ENCODE results near the gene MCM8.

Gene MCM8

GRCh38 chr20:5974531-5974930, 24.1 kb downstream of the MCM8 start:
- TF ChIP-seq, protein P1, sequence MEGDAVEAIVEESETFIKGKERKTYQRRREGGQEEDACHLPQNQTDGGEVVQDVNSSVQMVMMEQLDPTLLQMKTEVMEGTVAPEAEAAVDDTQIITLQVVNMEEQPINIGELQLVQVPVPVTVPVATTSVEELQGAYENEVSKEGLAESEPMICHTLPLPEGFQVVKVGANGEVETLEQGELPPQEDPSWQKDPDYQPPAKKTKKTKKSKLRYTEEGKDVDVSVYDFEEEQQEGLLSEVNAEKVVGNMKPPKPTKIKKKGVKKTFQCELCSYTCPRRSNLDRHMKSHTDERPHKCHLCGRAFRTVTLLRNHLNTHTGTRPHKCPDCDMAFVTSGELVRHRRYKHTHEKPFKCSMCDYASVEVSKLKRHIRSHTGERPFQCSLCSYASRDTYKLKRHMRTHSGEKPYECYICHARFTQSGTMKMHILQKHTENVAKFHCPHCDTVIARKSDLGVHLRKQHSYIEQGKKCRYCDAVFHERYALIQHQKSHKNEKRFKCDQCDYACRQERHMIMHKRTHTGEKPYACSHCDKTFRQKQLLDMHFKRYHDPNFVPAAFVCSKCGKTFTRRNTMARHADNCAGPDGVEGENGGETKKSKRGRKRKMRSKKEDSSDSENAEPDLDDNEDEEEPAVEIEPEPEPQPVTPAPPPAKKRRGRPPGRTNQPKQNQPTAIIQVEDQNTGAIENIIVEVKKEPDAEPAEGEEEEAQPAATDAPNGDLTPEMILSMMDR (IDR thresholded peaks at IDR 0.05; ENCODE audit: borderline replicate concordance, control extremely low read depth, extremely low read depth, insufficient read depth, missing control alignments), result no peak
- in situ Hi-C loops (cut with MboI; ENCODE audit: low sequenced_read_pairs, unreplicated experiment), result no loop called here
- DNase-seq (ENCODE audit: low spot score), result no peak

DNA sequence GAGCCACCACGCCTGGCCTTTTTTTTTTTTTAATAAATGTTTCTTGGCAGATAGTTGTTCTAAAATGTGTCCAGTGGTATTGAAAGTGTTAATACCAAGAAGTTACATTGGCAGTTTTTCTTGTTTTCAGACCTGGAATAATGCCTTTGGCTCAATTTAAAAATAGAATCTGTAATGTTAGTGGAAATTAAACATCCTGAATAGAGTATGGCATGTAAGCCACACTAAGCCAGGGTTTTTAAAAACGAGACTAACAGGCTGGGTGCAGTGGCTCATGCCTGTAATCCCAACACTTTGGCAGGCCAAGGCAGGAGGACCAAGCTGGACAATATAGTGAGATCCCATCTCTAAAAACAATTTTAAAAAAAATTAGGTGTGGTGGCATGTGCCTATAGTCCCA, 25.3 kb downstream of the MCM8 start:
- TF ChIP-seq, protein P1 (IDR thresholded peaks at IDR 0.05; ENCODE audit: borderline replicate concordance, control extremely low read depth, extremely low read depth, insufficient read depth, missing control alignments), result no peak
- in situ Hi-C loops (cut with MboI; ENCODE audit: low sequenced_read_pairs, unreplicated experiment), result no loop called here
- no peak for DNase-seq (ENCODE audit: low spot score)

- in situ Hi-C loops (cut with MboI; ENCODE audit: low sequenced_read_pairs, unreplicated experiment), result no loop called here
- DNase-seq (ENCODE audit: low spot score), result no peak
- TF ChIP-seq, protein P1 (IDR thresholded peaks at IDR 0.05; ENCODE audit: borderline replicate concordance, control extremely low read depth, extremely low read depth, insufficient read depth, missing control alignments), result no peak
These were observed 26.8 kb downstream of the MCM8 start for GRCh38 chr20:5977223-5977622.

- in situ Hi-C loops (cut with MboI; ENCODE audit: low sequenced_read_pairs, unreplicated experiment), result no loop called here
These were observed 27.5 kb downstream of the MCM8 start for GRCh38 chr20:5977975-5978374.

DNA sequence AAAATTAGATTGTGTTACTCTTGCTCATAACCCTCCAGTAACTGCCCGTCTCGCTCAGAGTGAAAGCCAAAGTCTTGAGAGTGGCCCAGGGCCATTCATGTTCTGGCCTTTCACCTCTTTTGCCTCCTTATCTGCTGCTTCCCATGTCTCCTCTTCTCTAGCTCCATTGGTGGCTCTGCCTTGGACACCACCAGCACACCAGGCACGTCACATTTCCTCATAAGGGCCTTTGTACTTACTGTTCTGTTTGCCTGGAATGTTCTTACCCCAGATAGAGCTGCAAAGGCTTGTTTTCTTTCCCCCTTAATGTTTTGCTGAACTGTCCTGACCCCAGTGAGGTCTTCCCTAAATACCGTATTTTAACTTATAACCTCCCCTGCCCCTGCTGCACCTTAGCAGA, 29.3 kb downstream of the MCM8 start:
- in situ Hi-C loops (cut with MboI; ENCODE audit: low sequenced_read_pairs, unreplicated experiment), result no loop called here
- TF ChIP-seq, protein P1 (IDR thresholded peaks at IDR 0.05; ENCODE audit: borderline replicate concordance, control extremely low read depth, extremely low read depth, insufficient read depth, missing control alignments), result no peak
- DNase-seq (ENCODE audit: low spot score), result no peak

More at GRCh38 chr20:5977975-5978374, 27.5 kb downstream of the MCM8 start:
- TF ChIP-seq, protein P1 (IDR thresholded peaks at IDR 0.05; ENCODE audit: borderline replicate concordance, control extremely low read depth, extremely low read depth, insufficient read depth, missing control alignments), result no peak
- DNase-seq (ENCODE audit: low spot score), result no peak

DNA sequence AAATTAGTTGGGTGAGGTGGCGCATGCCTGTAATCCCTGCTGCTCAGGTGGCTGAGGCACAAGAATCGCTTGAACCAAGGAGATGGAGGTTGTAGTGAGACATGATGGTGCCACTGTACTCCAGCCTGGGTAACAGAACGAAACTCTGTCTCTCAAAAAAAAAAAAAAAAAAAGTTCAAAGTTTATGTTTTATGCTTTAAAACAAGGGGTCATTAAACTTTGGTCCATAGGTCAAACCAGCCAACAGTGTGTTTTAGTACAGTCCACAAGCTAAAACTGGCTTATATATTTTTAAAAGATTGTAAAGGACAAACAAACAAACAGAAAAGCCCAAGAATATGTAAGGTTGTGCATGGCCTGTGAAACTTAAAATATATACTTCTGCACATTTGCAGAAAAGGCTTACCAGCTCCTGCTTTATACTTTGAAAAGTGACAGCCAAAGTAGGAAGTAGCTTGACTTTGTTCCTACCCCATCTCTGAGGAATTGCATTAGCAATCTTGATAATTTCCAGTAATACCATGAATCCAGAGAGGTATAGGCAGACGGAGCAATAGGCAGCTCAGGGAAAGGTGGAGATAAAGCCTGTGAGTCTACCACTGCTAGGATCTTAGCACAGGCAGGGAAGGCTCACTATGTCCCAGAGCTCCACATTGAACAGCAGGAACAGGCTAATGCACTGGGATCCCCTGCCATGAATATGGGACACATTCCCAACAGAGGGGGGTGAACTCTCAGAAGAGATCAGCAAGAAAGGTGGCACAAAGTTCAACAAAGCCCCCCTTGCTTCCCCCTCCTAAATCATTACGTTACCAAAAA, 30.5 kb downstream of the MCM8 start:
- no peak for DNase-seq (ENCODE audit: low spot score)
- in situ Hi-C loops (cut with MboI; ENCODE audit: low sequenced_read_pairs, unreplicated experiment), result no loop called here
- TF ChIP-seq, protein P1 (IDR thresholded peaks at IDR 0.05; ENCODE audit: borderline replicate concordance, control extremely low read depth, extremely low read depth, insufficient read depth, missing control alignments), result no peak

Measured in GM13976 (cell line).